OCI-LY3 (cell line): ENCODE results near the gene GARRE1.

Experiments
- H2AFZ ChIP-seq: fragments of 200-600, 300-600 bp; shearing (Covaris generic); 2 replicates; pipeline ENCODE4 v1.6.0; 2014; ENCODE audit warnings: antibody characterized with exemption, low read depth, low read length
- H3K27ac ChIP-seq: fragments of 200-600, 300-600 bp; sonication (generic); 2 replicates; pipeline ENCODE4 v1.5.1; 2014; ENCODE audit warnings: mild to moderate bottlenecking, low read length, moderate library complexity, mixed read lengths
- H3K27me3 ChIP-seq: fragments of 200-600, 300-600 bp; sonication (generic); 2 replicates; pipeline ENCODE4 v1.6.1; 2014; ENCODE audit warnings: low read depth, low read length, mixed read lengths
- H3K36me3 ChIP-seq: fragments of 200-600, 300-600 bp; sonication (generic); replicated peaks from 2 replicates; pipeline ENCODE3; 2014; ENCODE audit warnings: low read depth, low read length, mixed read lengths
- H3K4me1 ChIP-seq: fragments of 300-600, 200-600 bp; sonication (generic); 2 replicates; pipeline ENCODE4 v1.6.1; 2014; ENCODE audit warnings: low read length, mixed read lengths
- H3K4me2 ChIP-seq: fragments of 200-600, 300-600 bp; sonication (generic); 2 replicates; pipeline ENCODE4 v1.6.1; 2014; ENCODE audit warnings: low read length, mixed read lengths
- H3K4me3 ChIP-seq: fragments of 300-600, 200-600 bp; sonication (generic); 2 replicates; pipeline ENCODE4 v1.5.1; 2014; ENCODE audit warnings: antibody characterized with exemption, mild to moderate bottlenecking, low read length, moderate library complexity
- H3K79me2 ChIP-seq: fragments of 300-600, 200-600 bp; shearing (Covaris generic); 2 replicates; pipeline ENCODE4 v1.6.1; 2014; ENCODE audit warnings: mild to moderate bottlenecking, low read length, mixed read lengths
- H3K9ac ChIP-seq: fragments of 300-600, 200-600 bp; shearing (Covaris generic); 2 replicates; pipeline ENCODE4 v1.6.0; 2014; ENCODE audit warnings: mild to moderate bottlenecking, low read length, moderate library complexity
- H3K9me3 ChIP-seq: fragments of 200-600, 300-600 bp; shearing (Covaris generic); 2 replicates; pipeline ENCODE4 v1.6.1; 2014; ENCODE audit warnings: low read length, mixed read lengths; ENCODE audit not compliant: insufficient read depth
- H4K20me1 ChIP-seq: fragments of 200-600, 300-600 bp; sonication (generic); 2 replicates; pipeline ENCODE4 v1.6.1; 2016; ENCODE audit warnings: low read length, mixed read lengths; ENCODE audit not compliant: insufficient read depth
- EZH2phosphoT487 ChIP-seq: fragments of 200-600 bp; shearing (Covaris generic); IDR thresholded peaks from 2 replicates; pipeline ENCODE4 v1.6.1; 2018; ENCODE audit warnings: antibody characterized with exemption, mixed run types, low read depth
- TF ChIP-seq, protein P1 (sequence below): fragments of 200-600, 300-600 bp; sonication (generic); IDR thresholded peaks from 2 replicates; pipeline ENCODE4 v1.5.1; 2014; ENCODE audit warnings: antibody characterized with exemption, low read length, low read depth

GARRE1 gene

DNA sequence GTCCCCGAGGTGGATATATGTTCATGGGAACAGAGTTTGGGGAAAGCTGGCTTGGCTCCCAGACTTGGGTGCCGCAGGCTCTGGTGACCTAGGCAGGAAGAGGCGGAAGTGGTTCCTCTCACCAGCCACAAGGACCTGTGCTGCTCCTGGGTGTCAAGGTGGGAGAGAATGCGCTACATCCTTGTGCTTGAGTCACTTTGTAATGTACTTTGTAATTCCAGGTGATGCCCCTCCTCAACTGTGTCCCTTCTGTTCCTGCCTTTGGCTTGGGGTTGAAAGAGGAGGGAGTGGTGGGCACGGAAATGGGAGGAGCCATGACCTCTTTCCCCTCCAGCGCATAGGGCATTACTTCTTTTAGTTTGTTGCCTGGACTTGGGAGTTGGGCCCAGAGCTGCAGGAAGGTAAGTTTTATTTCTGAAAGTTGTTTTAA is 10.9 kb downstream of the GARRE1 start:
- Histone ChIP-seq H3K4me2 (no peak overlapping the region), H4K20me1 (peaks cover 3% of the 10 kb centered on the region; the same call in 1 of the 2 replicates), H2AFZ (no peak overlapping the region), H3K4me3 (no peak overlapping the region), H3K9me3 (no peaks in the 10 kb centered on the region), H3K79me2 (0 out of 2 replicates have a peak, but pooled peaks cover 5% of the 10 kb centered on the region), H3K27me3 (no peaks in the 10 kb centered on the region), H3K27ac (no peak overlapping the region), H3K36me3 (no peaks in the 10 kb centered on the region), H3K4me1 (peaks cover 8% of the 10 kb centered on the region), H3K9ac (no peak overlapping the region)
- TF ChIP-seq EZH2phosphoT487, result no peak
- TF ChIP-seq, protein P1, sequence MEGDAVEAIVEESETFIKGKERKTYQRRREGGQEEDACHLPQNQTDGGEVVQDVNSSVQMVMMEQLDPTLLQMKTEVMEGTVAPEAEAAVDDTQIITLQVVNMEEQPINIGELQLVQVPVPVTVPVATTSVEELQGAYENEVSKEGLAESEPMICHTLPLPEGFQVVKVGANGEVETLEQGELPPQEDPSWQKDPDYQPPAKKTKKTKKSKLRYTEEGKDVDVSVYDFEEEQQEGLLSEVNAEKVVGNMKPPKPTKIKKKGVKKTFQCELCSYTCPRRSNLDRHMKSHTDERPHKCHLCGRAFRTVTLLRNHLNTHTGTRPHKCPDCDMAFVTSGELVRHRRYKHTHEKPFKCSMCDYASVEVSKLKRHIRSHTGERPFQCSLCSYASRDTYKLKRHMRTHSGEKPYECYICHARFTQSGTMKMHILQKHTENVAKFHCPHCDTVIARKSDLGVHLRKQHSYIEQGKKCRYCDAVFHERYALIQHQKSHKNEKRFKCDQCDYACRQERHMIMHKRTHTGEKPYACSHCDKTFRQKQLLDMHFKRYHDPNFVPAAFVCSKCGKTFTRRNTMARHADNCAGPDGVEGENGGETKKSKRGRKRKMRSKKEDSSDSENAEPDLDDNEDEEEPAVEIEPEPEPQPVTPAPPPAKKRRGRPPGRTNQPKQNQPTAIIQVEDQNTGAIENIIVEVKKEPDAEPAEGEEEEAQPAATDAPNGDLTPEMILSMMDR, result no peak

DNA sequence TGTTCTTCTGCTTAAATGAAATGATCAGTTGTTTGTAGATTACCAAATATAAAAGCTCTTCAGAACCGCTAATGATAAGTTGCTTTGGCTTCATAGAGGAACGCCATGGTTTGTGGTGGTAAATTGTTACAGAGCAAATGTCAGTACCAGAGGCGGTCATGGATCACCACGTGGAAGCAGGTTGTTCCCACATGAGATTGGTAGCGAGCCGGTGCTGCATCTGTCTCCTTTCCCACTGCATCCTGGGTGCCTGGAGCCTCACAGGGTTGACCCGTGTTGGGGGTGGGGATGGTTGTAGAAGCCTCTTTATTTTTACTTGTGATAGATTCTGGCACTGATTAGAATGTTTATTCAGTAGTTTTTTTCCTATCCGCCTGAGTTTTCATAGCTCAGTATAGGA is 14.7 kb downstream of the GARRE1 start:
- Histone ChIP-seq H3K27ac (no peak overlapping the region), H3K36me3 (no peaks in the 10 kb centered on the region), H3K4me1 (peaks cover 16% of the 10 kb centered on the region), H3K9me3 (no peaks in the 10 kb centered on the region), H3K9ac (no peak overlapping the region), H2AFZ (no peak overlapping the region), H3K4me3 (no peak overlapping the region), H3K79me2 (peaks cover 3% of the 10 kb centered on the region; the same call in 1 of the 2 replicates), H4K20me1 (peaks cover 3% of the 10 kb centered on the region; the same call in 1 of the 2 replicates), H3K4me2 (no peak overlapping the region), H3K27me3 (no peaks in the 10 kb centered on the region)
- TF ChIP-seq EZH2phosphoT487, result no peak
- TF ChIP-seq, protein P1, result no peak

DNA sequence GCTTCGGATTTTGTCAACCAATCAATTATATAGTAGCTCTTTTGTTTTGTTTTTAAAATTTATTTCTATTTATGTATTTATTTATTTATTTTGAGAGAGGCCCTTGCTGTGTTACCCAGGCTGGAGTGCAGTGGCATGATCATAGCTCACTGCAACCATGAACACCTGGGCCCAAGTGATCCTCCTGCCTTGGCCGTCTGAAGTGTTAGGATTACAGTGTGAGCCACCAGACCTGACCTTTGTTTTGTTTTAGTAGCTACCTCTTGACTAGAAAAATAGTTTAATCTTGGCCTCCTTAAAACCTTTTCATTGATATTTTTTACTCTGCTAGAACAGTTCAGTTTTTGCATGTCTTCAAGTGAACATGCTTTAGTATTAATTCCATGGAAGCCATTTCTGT is 15.1 kb downstream of the GARRE1 start:
- H4K20me1 ChIP-seq, result peaks cover 3% of the 10 kb centered on the region; the same call in 1 of the 2 replicates
- peak overlapping the region; percentile 66 for H3K9ac ChIP-seq
- H3K27me3 ChIP-seq, result no peaks in the 10 kb centered on the region
- no peaks in the 10 kb centered on the region for H3K36me3 ChIP-seq
- peak overlapping the region; percentile 76 for H2AFZ ChIP-seq
- no peaks in the 10 kb centered on the region for H3K9me3 ChIP-seq
- peak overlapping the region; percentile 87 for H3K4me2 ChIP-seq
- H3K4me3 ChIP-seq, result peak overlapping the region; percentile 62
- peak overlapping the region; percentile 77 for H3K27ac ChIP-seq
- H3K4me1 ChIP-seq, result peaks cover 16% of the 10 kb centered on the region
- no peak for TF ChIP-seq EZH2phosphoT487
- TF ChIP-seq, protein P1, result no peak
- H3K79me2 ChIP-seq, result peaks cover 2% of the 10 kb centered on the region; the same call in 1 of the 2 replicates

DNA sequence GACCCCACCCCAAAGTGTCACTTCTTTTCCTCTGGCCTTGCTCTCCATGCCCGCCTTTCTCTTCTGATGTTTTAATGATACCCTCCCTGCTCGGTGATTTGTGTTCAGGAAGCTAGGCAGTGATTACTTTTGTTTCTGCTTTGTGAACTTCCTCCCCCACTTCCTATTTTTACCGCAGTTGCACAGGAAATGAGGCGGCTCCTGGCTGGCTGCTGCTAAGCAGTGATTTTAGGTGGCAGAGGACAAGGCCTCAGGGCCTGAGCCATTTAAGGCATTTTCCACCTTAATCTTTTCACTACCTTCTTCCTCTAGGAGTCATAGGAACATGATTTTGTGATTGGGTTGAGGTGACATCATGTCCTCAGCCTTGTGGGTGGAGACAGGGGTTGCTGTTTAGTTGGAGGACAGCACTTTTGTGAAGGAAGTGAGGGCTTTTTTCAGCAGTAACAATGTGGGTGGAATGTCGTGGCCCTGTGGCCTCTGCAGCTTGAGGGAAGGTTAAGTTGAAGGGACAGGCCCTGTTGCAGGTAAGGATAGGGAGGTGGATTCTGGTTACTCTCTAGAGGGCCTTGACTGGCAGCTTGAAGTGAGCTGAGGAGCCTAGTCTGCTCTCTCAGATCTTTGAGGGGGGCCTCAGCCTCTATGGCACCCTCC is 15.7 kb downstream of the GARRE1 start:
- Histone ChIP-seq H4K20me1 (peaks cover 3% of the 10 kb centered on the region; the same call in 1 of the 2 replicates), H3K36me3 (no peaks in the 10 kb centered on the region), H3K9me3 (no peaks in the 10 kb centered on the region), H3K27ac (peak overlapping the region; percentile 77), H3K9ac (peak overlapping the region; percentile 66), H3K4me1 (peaks cover 16% of the 10 kb centered on the region), H3K4me2 (peak overlapping the region; percentile 87), H3K27me3 (no peaks in the 10 kb centered on the region), H3K79me2 (peaks cover 2% of the 10 kb centered on the region; the same call in 1 of the 2 replicates), H2AFZ (peak overlapping the region; percentile 76), H3K4me3 (peak overlapping the region; percentile 62)
- TF ChIP-seq, protein P1, result no peak
- TF ChIP-seq EZH2phosphoT487, result no peak
